HG03196 (cell line): ENCODE data around the gene SF3B3.

Experiments used
- ATAC-seq: cut with Tn5 transposase; IDR thresholded peaks from one replicate; pipeline ENCODE4 v1.9.1; 2021; ENCODE audit not compliant: unreplicated experiment

The SF3B3 gene

GRCh38 chr16:70523743-70524398 is at the start of gene SF3B3:
Gene SF3B3, plus strand, starts transcription at chr16:70523816. Its CDS starts 2,841 bp downstream, at chr16:70526657.
- peak; percentile 61 for ATAC-seq

GRCh38 chr16:70474320-70475053 is 49.1 kb upstream of the SF3B3 start:
- ATAC-seq, result no peak

- no peak for ATAC-seq
These were observed 48.4 kb upstream of the SF3B3 start for GRCh38 chr16:70475054-70475871.

GRCh38 chr16:70476272-70477020 is 47.2 kb upstream of the SF3B3 start:
- peak; percentile 81 for ATAC-seq

GRCh38 chr16:70478169-70478568 is 45.4 kb upstream of the SF3B3 start:
- no peak for ATAC-seq

GRCh38 chr16:70478912-70479341 is 44.7 kb upstream of the SF3B3 start:
- no peak for ATAC-seq

- no peak for ATAC-seq
These were observed 43.2 kb upstream of the SF3B3 start for GRCh38 chr16:70480127-70481105.

- no peak for ATAC-seq
These were observed 41.6 kb upstream of the SF3B3 start for GRCh38 chr16:70481929-70482536.

GRCh38 chr16:70482624-70483023 is 41.0 kb upstream of the SF3B3 start:
- ATAC-seq, result no peak

- no peak for ATAC-seq
These were observed 40.2 kb upstream of the SF3B3 start for GRCh38 chr16:70483426-70483825.

- no peak for ATAC-seq
These were observed 38.7 kb upstream of the SF3B3 start for GRCh38 chr16:70484867-70485266.

GRCh38 chr16:70490261-70490660 is 33.4 kb upstream of the SF3B3 start:
- no peak for ATAC-seq

- no peak for ATAC-seq
These were observed 29.8 kb upstream of the SF3B3 start for GRCh38 chr16:70493802-70494201.

- no peak for ATAC-seq
These were observed 29.3 kb upstream of the SF3B3 start for GRCh38 chr16:70494202-70494770.

GRCh38 chr16:70494777-70495176 is 28.8 kb upstream of the SF3B3 start:
- no peak for ATAC-seq

- no peak for ATAC-seq
These were observed 28.0 kb upstream of the SF3B3 start for GRCh38 chr16:70495425-70496182.

GRCh38 chr16:70496513-70496912 is 27.1 kb upstream of the SF3B3 start:
- no peak for ATAC-seq

- no peak for ATAC-seq
These were observed 14.9 kb upstream of the SF3B3 start for GRCh38 chr16:70508752-70509151.
